ENCODE measurements around the gene ATP8B3.

The ATP8B3 gene

GRCh38 chr19:1818549-1819195, 6.6 kb upstream of the ATP8B3 start:
- no peaks in the 10 kb centered on the region for H3K27me3 ChIP-seq (ENCODE audit: insufficient read depth, low read length, poor library complexity)
- H3K4me3 ChIP-seq (ENCODE audit: low read depth in 1 of 2, low read length in 2 of 2): no peak overlapping the region
- peaks cover 37% of the 10 kb centered on the region for H4K20me1 ChIP-seq (ENCODE audit: insufficient read depth, low read length)
- no peak overlapping the region for H3K4me2 ChIP-seq (ENCODE audit: insufficient read depth, low read length)
- H3K27ac ChIP-seq (ENCODE audit: low read length): no peak overlapping the region
- no peaks in the 10 kb centered on the region for H3K79me2 ChIP-seq (ENCODE audit: insufficient read depth, low read length)
- H3K9me3 ChIP-seq (ENCODE audit: insufficient read depth, low read length, severe bottlenecking): no peaks in the 10 kb centered on the region
- no peak for ATAC-seq (ENCODE audit: insufficient read depth, low read depth)
- no peak overlapping the region for H2AFZ ChIP-seq (ENCODE audit: low read depth, low read length)
- TF ChIP-seq CTCF (IDR thresholded peaks at IDR 0.05; ENCODE audit: borderline replicate concordance, extremely low read depth, low read length, poor library complexity, severe bottlenecking): no peak
- TF ChIP-seq EZH2 (IDR thresholded peaks at IDR 0.05; ENCODE audit: borderline replicate concordance, low read depth, low read length, severe bottlenecking): no peak
- H3K4me1 ChIP-seq (ENCODE audit: insufficient read depth, low read length): peaks cover 16% of the 10 kb centered on the region
- DNase-seq: no peak
- peaks cover 87% of the 10 kb centered on the region for H3K36me3 ChIP-seq (ENCODE audit: insufficient read depth, low read length)
- H3K9ac ChIP-seq (ENCODE audit: low read depth, low read length): no peak overlapping the region

- Histone ChIP-seq H4K20me1 (ENCODE audit: insufficient read depth, low read length) (peaks cover 28% of the 10 kb centered on the region), H2AFZ (ENCODE audit: low read depth, low read length) (no peak overlapping the region), H3K4me1 (ENCODE audit: insufficient read depth, low read length) (peaks cover 26% of the 10 kb centered on the region), H3K4me3 (ENCODE audit: low read depth in 1 of 2, low read length in 2 of 2) (no peak overlapping the region), H3K27ac (ENCODE audit: low read length) (no peak overlapping the region), H3K79me2 (ENCODE audit: insufficient read depth, low read length) (no peaks in the 10 kb centered on the region), H3K4me2 (ENCODE audit: insufficient read depth, low read length) (no peak overlapping the region), H3K36me3 (ENCODE audit: insufficient read depth, low read length) (peaks cover 77% of the 10 kb centered on the region), H3K9me3 (ENCODE audit: insufficient read depth, low read length, severe bottlenecking) (no peaks in the 10 kb centered on the region), H3K27me3 (ENCODE audit: insufficient read depth, low read length, poor library complexity) (no peaks in the 10 kb centered on the region), H3K9ac (ENCODE audit: low read depth, low read length) (no peak overlapping the region)
- TF ChIP-seq CTCF (IDR thresholded peaks at IDR 0.05; ENCODE audit: borderline replicate concordance, extremely low read depth, low read length, poor library complexity, severe bottlenecking) (no peak), EZH2 (IDR thresholded peaks at IDR 0.05; ENCODE audit: borderline replicate concordance, low read depth, low read length, severe bottlenecking) (no peak)
- DNase-seq (no peak), ATAC-seq (ENCODE audit: insufficient read depth, low read depth) (no peak)
Observed at GRCh38 chr19:1817553-1818179, 5.6 kb upstream of the ATP8B3 start.

GRCh38 chr19:1816530-1817298, 4.6 kb upstream of the ATP8B3 start:
- Histone ChIP-seq H2AFZ (ENCODE audit: low read depth, low read length) (no peak overlapping the region), H3K4me1 (ENCODE audit: insufficient read depth, low read length) (peaks cover 30% of the 10 kb centered on the region), H3K27ac (ENCODE audit: low read length) (no peak overlapping the region), H3K9me3 (ENCODE audit: insufficient read depth, low read length, severe bottlenecking) (no peaks in the 10 kb centered on the region), H3K79me2 (ENCODE audit: insufficient read depth, low read length) (peaks cover 2% of the 10 kb centered on the region; the same call in 1 of the 2 replicates), H3K4me3 (ENCODE audit: low read depth in 1 of 2, low read length in 2 of 2) (no peak overlapping the region), H3K9ac (ENCODE audit: low read depth, low read length) (no peak overlapping the region), H3K36me3 (ENCODE audit: insufficient read depth, low read length) (peaks cover 68% of the 10 kb centered on the region), H4K20me1 (ENCODE audit: insufficient read depth, low read length) (peaks cover 19% of the 10 kb centered on the region), H3K4me2 (ENCODE audit: insufficient read depth, low read length) (no peak overlapping the region), H3K27me3 (ENCODE audit: insufficient read depth, low read length, poor library complexity) (no peaks in the 10 kb centered on the region)
- no peak for DNase-seq
- TF ChIP-seq CTCF (IDR thresholded peaks at IDR 0.05; ENCODE audit: borderline replicate concordance, extremely low read depth, low read length, poor library complexity, severe bottlenecking) (no peak), EZH2 (IDR thresholded peaks at IDR 0.05; ENCODE audit: borderline replicate concordance, low read depth, low read length, severe bottlenecking) (no peak)
- ATAC-seq (ENCODE audit: insufficient read depth, low read depth): no peak

Data from DND-41 (cell line).